Naive thymus-derived CD4-positive, alpha-beta T cell (primary cell): Measurements from ENCODE around the gene OR5D18. TPM values are rescaled to one million over a fixed set of nuclear protein-coding genes. Genes with fewer than 3 reads are reported as not detected.

ENCODE experiments used
- polyA plus RNA-seq, 2 donors: library from polyadenylated mRNA; unstranded; fragments of 300-500 nt; fragmentation: Illumina TruSeq; gene quantifications; one replicate each; pipeline ENCODE4 v1.2.3, GENCODE V29; 2021
- total RNA-seq, 6 experiments: library from RNA in 5 of 6; stranded (reverse) in 5 of 6; gene quantifications; 1 replicate in 5 of 6; 2 replicates in 1 of 6; pipeline ENCODE4 v1.2.3 and lab custom pipeline; 2021 to 2026

Gene OR5D18
- total and polyA plus RNA-seq, 7 experiments from 2014 or later: not detected

Other genes with a start within 250 kb of the OR5D18 start
- not detected for gene OR4C16, start 247.5 kb upstream of the OR5D18 start, total RNA-seq
- not detected for gene OR4C16, start 247.5 kb upstream of the OR5D18 start, polyA plus RNA-seq
- not detected for gene OR4C11, start 212.0 kb upstream of the OR5D18 start, total RNA-seq
- not detected for gene OR4C11, start 212.0 kb upstream of the OR5D18 start, polyA plus RNA-seq
- gene OR4P4, start 184.5 kb upstream of the OR5D18 start, total RNA-seq: not detected
- not detected for gene OR4P4, start 184.5 kb upstream of the OR5D18 start, polyA plus RNA-seq
- gene OR4S2, start 171.3 kb upstream of the OR5D18 start, total RNA-seq: not detected
- not detected for gene OR4S2, start 171.3 kb upstream of the OR5D18 start, polyA plus RNA-seq
- not detected for gene OR4C6, start 157.4 kb upstream of the OR5D18 start, total RNA-seq
- gene OR4C6, start 157.4 kb upstream of the OR5D18 start, polyA plus RNA-seq: not detected
- not detected for gene OR5D13, start 46.2 kb upstream of the OR5D18 start, total RNA-seq
- gene OR5D13, start 46.2 kb upstream of the OR5D18 start, polyA plus RNA-seq: not detected
- not detected for gene OR5D14, start 24.1 kb upstream of the OR5D18 start, total RNA-seq
- not detected for gene OR5D14, start 24.1 kb upstream of the OR5D18 start, polyA plus RNA-seq
- not detected for gene OR5L1, start 8.3 kb upstream of the OR5D18 start, total RNA-seq
- gene OR5L1, start 8.3 kb upstream of the OR5D18 start, polyA plus RNA-seq: not detected
- not detected for gene OR5L2, start 7.6 kb downstream of the OR5D18 start, total RNA-seq
- not detected for gene OR5L2, start 7.6 kb downstream of the OR5D18 start, polyA plus RNA-seq
- not detected for gene OR5D16, start 19.1 kb downstream of the OR5D18 start, total RNA-seq
- gene OR5D16, start 19.1 kb downstream of the OR5D18 start, polyA plus RNA-seq: not detected
- gene TRIM51, start 63.7 kb downstream of the OR5D18 start, total RNA-seq: under 1 TPM in 2 of 5 experiments, not detected in 3; 0.29 to 0.32 TPM
- gene TRIM51, start 63.7 kb downstream of the OR5D18 start, polyA plus RNA-seq: not detected
- gene OR5W2, start 95.0 kb downstream of the OR5D18 start, total RNA-seq: not detected
- not detected for gene OR5W2, start 95.0 kb downstream of the OR5D18 start, polyA plus RNA-seq
- gene OR5I1, start 116.8 kb downstream of the OR5D18 start, total RNA-seq: not detected
- not detected for gene OR5I1, start 116.8 kb downstream of the OR5D18 start, polyA plus RNA-seq
- gene OR10AG1, start 150.3 kb downstream of the OR5D18 start, total RNA-seq: not detected
- not detected for gene OR10AG1, start 150.3 kb downstream of the OR5D18 start, polyA plus RNA-seq
- gene OR5F1, start 175.0 kb downstream of the OR5D18 start, total RNA-seq: not detected
- not detected for gene OR5F1, start 175.0 kb downstream of the OR5D18 start, polyA plus RNA-seq
- not detected for gene OR5AS1, start 208.0 kb downstream of the OR5D18 start, total RNA-seq
- not detected for gene OR5AS1, start 208.0 kb downstream of the OR5D18 start, polyA plus RNA-seq